Erythroblast (primary cell): ENCODE measurements around the gene GNMT.

Experiments used
- DNase-seq, 2 experiments: peaks; one replicate each; lab custom pipeline; 2025; lab: John Stamatoyannopoulos, UW
- GATA1 ChIP-seq: IDR thresholded peaks from 2 replicates; pipeline ENCODE4 v1.6.1; 2011; ENCODE audit warnings: low read depth, mild to moderate bottlenecking, control low read depth, low read length, moderate library complexity
- POLR2A ChIP-seq: IDR thresholded peaks from 2 replicates; pipeline ENCODE4 v1.6.1; 2011; ENCODE audit warnings: mild to moderate bottlenecking, low read length

GNMT gene

GRCh38 chr6:43001843-43002242, 41.3 kb downstream of the GNMT start:
- TF ChIP-seq POLR2A (no peak), GATA1 (no peak)
- DNase-seq = no peak

- TF ChIP-seq POLR2A (no peak), GATA1 (no peak)
- no peak for DNase-seq
These were observed 45.3 kb downstream of the GNMT start for GRCh38 chr6:43005844-43006243.

- TF ChIP-seq POLR2A (no peak), GATA1 (no peak)
- DNase-seq = no peak
These were observed 45.7 kb downstream of the GNMT start for GRCh38 chr6:43006251-43006650.

- DNase-seq = no peak
- TF ChIP-seq GATA1 (no peak), POLR2A (no peak)
These were observed 46.6 kb downstream of the GNMT start for GRCh38 chr6:43007126-43007525.

GRCh38 chr6:43009124-43009523, 48.6 kb downstream of the GNMT start:
- TF ChIP-seq POLR2A = no peak
- DNase-seq = peak; percentile 63 to 67

- no peak for DNase-seq
- TF ChIP-seq GATA1 (no peak), POLR2A (no peak)
These were observed 50.7 kb downstream of the GNMT start for GRCh38 chr6:43011207-43011606.

- TF ChIP-seq GATA1 (no peak), POLR2A (no peak)
- no peak for DNase-seq
These were observed 51.8 kb downstream of the GNMT start for GRCh38 chr6:43012364-43012763.

GRCh38 chr6:43013097-43013842, 52.7 kb downstream of the GNMT start:
- DNase-seq = peak; percentile 88
- no peak for TF ChIP-seq POLR2A
- no peak for TF ChIP-seq GATA1
